Measurements from ENCODE around the gene ZNF791. TPM values are rescaled to one million over a fixed set of nuclear protein-coding genes. Genes with fewer than 3 reads are reported as not detected.

The ZNF791 gene
- total RNA-seq, 6 donors from 2014 or later = 12.6 to 29.3 (median 21.9) TPM

DNA sequence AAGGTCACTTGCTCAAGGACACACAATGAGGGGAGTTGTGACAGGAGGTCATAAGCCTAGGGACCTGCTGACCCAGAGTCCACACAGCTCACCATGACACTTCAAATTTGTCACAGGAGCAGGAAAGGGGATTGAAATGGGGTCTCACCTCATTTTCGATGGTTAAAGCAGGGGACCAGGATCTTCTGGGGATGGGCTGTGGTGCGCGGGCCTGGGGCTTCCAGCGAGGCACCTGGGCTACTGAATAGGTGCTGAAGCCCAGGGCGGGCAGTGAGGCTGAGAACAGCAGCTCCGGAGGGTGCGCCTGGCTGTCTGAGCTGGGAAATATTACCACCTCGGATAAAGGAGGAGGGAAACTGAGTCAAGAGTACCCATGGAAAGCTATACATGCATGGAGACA is 44.8 kb downstream of the ZNF791 start:
- Histone ChIP-seq H3K27ac (no peak overlapping the region), H3K9me3 (no peaks in the 10 kb centered on the region), H3K4me1 (no peaks in the 10 kb centered on the region), H3K27me3 (no peaks in the 10 kb centered on the region), H3K36me3 (peaks cover 3 to 75% (median 55%) of the 10 kb centered on the region in 4 donors), H3K4me3 (no peak overlapping the region)
- WGBS, 2 donors = 97 to 99% methylated on average over 8 of the region's 8 CpGs
- TF ChIP-seq EP300 (IDR thresholded peaks at IDR 0.05) = no peak
- TF ChIP-seq POLR2A (IDR thresholded peaks at IDR 0.05) = no peak
- no peak for TF ChIP-seq POLR2AphosphoS5 (IDR thresholded peaks at IDR 0.05)
- TF ChIP-seq, protein P1, sequence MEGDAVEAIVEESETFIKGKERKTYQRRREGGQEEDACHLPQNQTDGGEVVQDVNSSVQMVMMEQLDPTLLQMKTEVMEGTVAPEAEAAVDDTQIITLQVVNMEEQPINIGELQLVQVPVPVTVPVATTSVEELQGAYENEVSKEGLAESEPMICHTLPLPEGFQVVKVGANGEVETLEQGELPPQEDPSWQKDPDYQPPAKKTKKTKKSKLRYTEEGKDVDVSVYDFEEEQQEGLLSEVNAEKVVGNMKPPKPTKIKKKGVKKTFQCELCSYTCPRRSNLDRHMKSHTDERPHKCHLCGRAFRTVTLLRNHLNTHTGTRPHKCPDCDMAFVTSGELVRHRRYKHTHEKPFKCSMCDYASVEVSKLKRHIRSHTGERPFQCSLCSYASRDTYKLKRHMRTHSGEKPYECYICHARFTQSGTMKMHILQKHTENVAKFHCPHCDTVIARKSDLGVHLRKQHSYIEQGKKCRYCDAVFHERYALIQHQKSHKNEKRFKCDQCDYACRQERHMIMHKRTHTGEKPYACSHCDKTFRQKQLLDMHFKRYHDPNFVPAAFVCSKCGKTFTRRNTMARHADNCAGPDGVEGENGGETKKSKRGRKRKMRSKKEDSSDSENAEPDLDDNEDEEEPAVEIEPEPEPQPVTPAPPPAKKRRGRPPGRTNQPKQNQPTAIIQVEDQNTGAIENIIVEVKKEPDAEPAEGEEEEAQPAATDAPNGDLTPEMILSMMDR (IDR thresholded peaks at IDR 0.05) = no peak
- ATAC-seq (ENCODE audit: low FRiP score in 2 of 2) = no peak
- no peak for DNase-seq

DNA sequence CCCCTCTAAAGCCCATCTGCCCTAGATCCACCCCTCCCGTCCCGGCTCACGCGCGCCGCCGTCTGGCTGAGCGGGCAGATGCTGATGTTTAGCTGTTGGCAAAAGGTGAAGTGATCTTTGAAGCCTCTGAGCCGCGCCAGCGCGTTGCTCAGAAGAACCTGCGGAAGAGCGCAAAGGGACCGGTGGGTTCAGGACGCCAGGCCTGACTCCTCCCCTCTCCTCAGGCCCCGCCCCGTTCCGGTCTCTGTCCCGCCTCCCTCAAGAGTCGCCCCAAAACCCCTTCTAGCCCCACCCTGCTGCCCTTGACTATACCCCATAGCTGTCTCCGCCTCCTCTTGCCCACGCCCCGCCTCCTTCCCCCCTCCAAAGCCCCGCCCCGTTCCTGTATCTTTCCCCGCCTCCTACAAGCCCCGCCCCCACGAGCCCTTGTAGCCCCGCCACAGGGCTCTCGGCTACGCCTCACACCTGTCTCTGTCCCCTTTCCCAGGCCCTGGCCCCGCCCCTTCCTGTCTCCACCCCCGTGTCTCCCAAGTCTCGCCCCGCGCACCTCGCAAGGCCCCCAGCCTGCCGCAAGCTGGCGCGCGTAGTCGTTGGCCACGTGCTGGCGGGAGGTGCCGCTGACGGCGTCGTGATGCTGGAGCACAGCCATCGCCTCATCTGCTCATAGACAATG is 46.3 kb downstream of the ZNF791 start:
- peak; percentile 17 to 41 for ATAC-seq (ENCODE audit: low FRiP score in 2 of 2)

GRCh38 chr19:12657966-12658365 is 47.2 kb downstream of the ZNF791 start:
- Histone ChIP-seq H3K9me3 (no peaks in the 10 kb centered on the region), H3K36me3 (peaks cover 6 to 92% (median 77%) of the 10 kb centered on the region in 4 donors), H3K4me3 (no peak overlapping the region), H3K27me3 (no peaks in the 10 kb centered on the region), H3K27ac (no peak overlapping the region), H3K4me1 (no peaks in the 10 kb centered on the region)
- 86 to 97% methylated on average over 11 to 20 of the region's 22 CpGs for WGBS, 2 donors
- ATAC-seq (ENCODE audit: low FRiP score in 2 of 2) (no peak), DNase-seq (peak in 1 of 2 donors; percentile 67)
- TF ChIP-seq EP300 (IDR thresholded peaks at IDR 0.05) (no peak), POLR2A (IDR thresholded peaks at IDR 0.05) (no peak), POLR2AphosphoS5 (IDR thresholded peaks at IDR 0.05) (no peak)
- TF ChIP-seq, protein P1 (IDR thresholded peaks at IDR 0.05) = no peak

More for the DNA sequence above, 46.3 kb downstream of the ZNF791 start:
- Histone ChIP-seq H3K9me3 (no peaks in the 10 kb centered on the region), H3K36me3 (peaks cover 8 to 84% (median 69%) of the 10 kb centered on the region in 4 donors), H3K4me3 (no peak overlapping the region), H3K27me3 (no peaks in the 10 kb centered on the region), H3K27ac (no peak overlapping the region), H3K4me1 (no peaks in the 10 kb centered on the region)
- DNase-seq = peak in 1 of 2 donors; percentile 75
- 88 to 90% methylated on average over 44 to 50 of the region's 50 CpGs for WGBS, 2 donors
- no peak for TF ChIP-seq EP300 (IDR thresholded peaks at IDR 0.05)
- no peak for TF ChIP-seq POLR2A (IDR thresholded peaks at IDR 0.05)
- no peak for TF ChIP-seq POLR2AphosphoS5 (IDR thresholded peaks at IDR 0.05)
- TF ChIP-seq, protein P1 (IDR thresholded peaks at IDR 0.05) = no peak

DNA sequence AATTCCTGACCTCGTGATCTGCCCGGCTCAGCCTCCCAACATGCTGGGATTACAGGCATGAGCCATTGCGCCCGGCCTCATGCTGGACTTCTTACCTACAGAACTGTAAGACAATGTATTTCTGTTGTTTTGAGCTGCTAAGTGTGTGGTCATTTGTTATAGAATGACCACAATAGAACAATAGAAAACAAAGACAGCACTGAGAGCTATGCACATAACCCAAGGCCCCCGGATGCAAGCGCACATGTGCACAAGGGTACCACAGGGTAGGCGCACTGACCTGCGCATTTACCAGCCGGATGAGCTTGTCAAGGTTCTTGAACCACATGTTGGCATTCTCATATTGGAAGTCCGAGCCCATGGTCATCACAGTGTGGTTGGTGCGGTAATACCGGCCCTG is 50.3 kb downstream of the ZNF791 start:
- Histone ChIP-seq H3K27ac (no peak overlapping the region), H3K4me1 (peaks cover 7 to 18% (median 12%) of the 10 kb centered on the region in 4 donors), H3K9me3 (no peaks in the 10 kb centered on the region), H3K27me3 (no peaks in the 10 kb centered on the region), H3K36me3 (peaks cover 6 to 85% (median 67%) of the 10 kb centered on the region in 4 donors), H3K4me3 (no peak overlapping the region)
- WGBS, 2 donors = 89 to 97% methylated on average over 12 of the region's 12 CpGs
- TF ChIP-seq, protein P1 (IDR thresholded peaks at IDR 0.05) = no peak
- TF ChIP-seq POLR2AphosphoS5 (IDR thresholded peaks at IDR 0.05) (no peak), EP300 (IDR thresholded peaks at IDR 0.05) (no peak), POLR2A (IDR thresholded peaks at IDR 0.05) (no peak)
- ATAC-seq (ENCODE audit: low FRiP score in 2 of 2) = no peak
- DNase-seq = no peak

Data from upper lobe of left lung (tissue), 6 donors.